Calu3 (cell line): ENCODE data around the gene PLD5. TPM values are rescaled to one million over a fixed set of nuclear protein-coding genes. Genes with fewer than 3 reads are reported as not detected.

Source experiments
- BruUV-seq: library from RNA; stranded (reverse); fragments of 400-500 nt; replicated peaks from 2 replicates; lab custom pipeline; 2021; lab: Mats Ljungman, UMichigan
- CTCF ChIA-PET: fragments of 300-600 bp; sonication (Branson Sonifier 250); formaldehyde crosslinking; loops from one replicate; lab custom pipeline; 2022; ENCODE audit warnings: antibody characterized with exemption; lab: Charles Lee
- DNase-seq: peaks from one replicate; pipeline ENCODE4 v3.0.0; 2022
- H3K27ac Mint-ChIP-seq: one replicate; pipeline ENCODE4 v1.8.0; 2022; ENCODE audit warnings: mixed read lengths; ENCODE audit not compliant: unreplicated experiment
- H3K27me3 Mint-ChIP-seq: one replicate; pipeline ENCODE4 v1.8.0; 2022; ENCODE audit warnings: mixed read lengths; ENCODE audit not compliant: unreplicated experiment
- H3K36me3 Mint-ChIP-seq: one replicate; pipeline ENCODE4 v1.8.0; 2022; ENCODE audit warnings: mild to moderate bottlenecking, moderate library complexity, mixed read lengths; ENCODE audit not compliant: insufficient read depth, unreplicated experiment
- H3K4me1 Mint-ChIP-seq: one replicate; pipeline ENCODE4 v1.8.0; 2022; ENCODE audit warnings: mild to moderate bottlenecking, low read depth, mixed read lengths; ENCODE audit not compliant: unreplicated experiment
- H3K4me3 Mint-ChIP-seq: one replicate; pipeline ENCODE4 v1.8.0; 2022; ENCODE audit warnings: mild to moderate bottlenecking, low read depth, moderate library complexity, mixed read lengths; ENCODE audit not compliant: unreplicated experiment
- H3K9me3 Mint-ChIP-seq: one replicate; pipeline ENCODE4 v1.8.0; 2022; ENCODE audit warnings: low read depth, mixed read lengths; ENCODE audit not compliant: unreplicated experiment
- intact Hi-C: fragments of 100-400 bp; cut with micrococcal nuclease; formaldehyde crosslinking; loops from one replicate; pipeline ENCODE4 v1.10.0; 2022; ENCODE audit not compliant: unreplicated experiment
- total RNA-seq: library from RNA; stranded (reverse); gene quantifications from 2 replicates; pipeline ENCODE4 v1.2.3, GENCODE V29; 2022
- TF ChIP-seq, protein P1 (sequence below): fragments of 200-600 bp; IDR thresholded peaks from one replicate; pipeline ENCODE4 v1.8.0; 2022; ENCODE audit warnings: antibody characterized with exemption; ENCODE audit not compliant: unreplicated experiment

PLD5 gene
- total RNA-seq, 1 experiment from 2014 or later, result 2.4 TPM

DNA sequence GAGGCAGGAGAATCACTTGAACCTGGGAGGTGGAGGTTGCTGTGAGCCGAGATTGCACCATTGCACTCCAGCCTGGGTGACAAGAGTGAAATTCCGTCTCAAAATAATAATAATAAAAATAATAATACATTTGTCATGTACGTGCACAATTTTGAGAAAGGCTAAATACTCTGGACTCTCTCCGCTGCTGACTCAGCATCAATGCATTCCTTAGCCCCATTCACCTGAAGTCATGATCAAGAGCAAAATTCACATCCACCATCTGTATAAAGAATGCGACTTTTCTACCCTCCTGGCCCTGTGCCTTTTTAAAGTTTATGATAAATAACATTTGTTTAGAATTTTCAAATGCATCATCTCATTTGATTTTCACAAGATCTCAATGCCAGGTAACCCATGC is 490.1 kb downstream of the PLD5 start:
- H3K27me3 Mint-ChIP-seq, result peaks cover 24% of the 10 kb centered on the region
- H3K27ac Mint-ChIP-seq, result no peak overlapping the region
- H3K4me1 Mint-ChIP-seq, result no peaks in the 10 kb centered on the region
- H3K36me3 Mint-ChIP-seq, result no peaks in the 10 kb centered on the region
- CTCF ChIA-PET, result no interaction called here
- TF ChIP-seq, protein P1, sequence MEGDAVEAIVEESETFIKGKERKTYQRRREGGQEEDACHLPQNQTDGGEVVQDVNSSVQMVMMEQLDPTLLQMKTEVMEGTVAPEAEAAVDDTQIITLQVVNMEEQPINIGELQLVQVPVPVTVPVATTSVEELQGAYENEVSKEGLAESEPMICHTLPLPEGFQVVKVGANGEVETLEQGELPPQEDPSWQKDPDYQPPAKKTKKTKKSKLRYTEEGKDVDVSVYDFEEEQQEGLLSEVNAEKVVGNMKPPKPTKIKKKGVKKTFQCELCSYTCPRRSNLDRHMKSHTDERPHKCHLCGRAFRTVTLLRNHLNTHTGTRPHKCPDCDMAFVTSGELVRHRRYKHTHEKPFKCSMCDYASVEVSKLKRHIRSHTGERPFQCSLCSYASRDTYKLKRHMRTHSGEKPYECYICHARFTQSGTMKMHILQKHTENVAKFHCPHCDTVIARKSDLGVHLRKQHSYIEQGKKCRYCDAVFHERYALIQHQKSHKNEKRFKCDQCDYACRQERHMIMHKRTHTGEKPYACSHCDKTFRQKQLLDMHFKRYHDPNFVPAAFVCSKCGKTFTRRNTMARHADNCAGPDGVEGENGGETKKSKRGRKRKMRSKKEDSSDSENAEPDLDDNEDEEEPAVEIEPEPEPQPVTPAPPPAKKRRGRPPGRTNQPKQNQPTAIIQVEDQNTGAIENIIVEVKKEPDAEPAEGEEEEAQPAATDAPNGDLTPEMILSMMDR, result no peak
- BruUV-seq, result no TSS peak
- H3K4me3 Mint-ChIP-seq, result no peak overlapping the region
- peaks cover 10% of the 10 kb centered on the region for H3K9me3 Mint-ChIP-seq
- intact Hi-C loops, result no loop called here
- no peak for DNase-seq

DNA sequence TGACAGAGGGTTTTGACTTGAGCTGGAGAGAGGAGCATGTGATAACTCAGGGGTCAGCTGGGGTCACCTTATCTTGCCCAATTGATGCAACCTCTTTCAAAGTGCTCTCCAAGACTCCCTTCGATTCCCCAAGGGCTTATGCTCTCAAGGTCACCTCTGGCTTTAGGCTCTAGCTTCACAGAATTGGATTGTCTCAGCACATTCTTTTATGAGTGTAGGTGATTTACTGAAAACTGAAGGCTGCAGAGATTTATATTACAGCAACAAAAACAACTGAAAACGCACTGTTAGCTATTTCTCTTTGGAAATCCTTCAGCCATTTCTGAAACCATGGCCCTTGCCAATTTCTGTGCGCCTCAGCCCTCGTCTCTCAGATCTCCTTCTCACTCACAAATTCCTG is 491.1 kb downstream of the PLD5 start:
- Mint-ChIP-seq H3K4me1 (no peaks in the 10 kb centered on the region), H3K9me3 (peaks cover 10% of the 10 kb centered on the region), H3K4me3 (no peak overlapping the region), H3K27ac (no peak overlapping the region), H3K27me3 (peaks cover 24% of the 10 kb centered on the region), H3K36me3 (no peaks in the 10 kb centered on the region)
- BruUV-seq, result no TSS peak
- TF ChIP-seq, protein P1, result no peak
- CTCF ChIA-PET, result no interaction called here
- DNase-seq, result no peak
- intact Hi-C loops, result no loop called here
